Esophagus muscularis mucosa (tissue), 4 donors: Measurements from ENCODE around the gene PCDH9.

Source experiments
- EP300 ChIP-seq: sonication (generic); formaldehyde crosslinking; IDR thresholded peaks from one replicate; pipeline ENCODE4 v1.6.1; 2017; ENCODE audit warnings: antibody characterized with exemption
- POLR2A ChIP-seq: fragments of 450-650 bp; IDR thresholded peaks from one replicate; pipeline ENCODE4 v1.6.1; 2017; ENCODE audit warnings: antibody characterized with exemption, moderate library complexity, mild to moderate bottlenecking, low read depth
- TF ChIP-seq, protein P1 (sequence below), 3 experiments: fragments of 200-600 bp in 2 of 3; fragments of 450-650 bp in 1 of 3; sonication (generic) in 2 of 3; IDR thresholded peaks; one replicate each; pipeline ENCODE4 v1.5.1; 2017 to 2019; ENCODE audit warnings: antibody characterized with exemption in 3 of 3, mild to moderate bottlenecking in 2 of 3, moderate library complexity in 1 of 3

DNA sequence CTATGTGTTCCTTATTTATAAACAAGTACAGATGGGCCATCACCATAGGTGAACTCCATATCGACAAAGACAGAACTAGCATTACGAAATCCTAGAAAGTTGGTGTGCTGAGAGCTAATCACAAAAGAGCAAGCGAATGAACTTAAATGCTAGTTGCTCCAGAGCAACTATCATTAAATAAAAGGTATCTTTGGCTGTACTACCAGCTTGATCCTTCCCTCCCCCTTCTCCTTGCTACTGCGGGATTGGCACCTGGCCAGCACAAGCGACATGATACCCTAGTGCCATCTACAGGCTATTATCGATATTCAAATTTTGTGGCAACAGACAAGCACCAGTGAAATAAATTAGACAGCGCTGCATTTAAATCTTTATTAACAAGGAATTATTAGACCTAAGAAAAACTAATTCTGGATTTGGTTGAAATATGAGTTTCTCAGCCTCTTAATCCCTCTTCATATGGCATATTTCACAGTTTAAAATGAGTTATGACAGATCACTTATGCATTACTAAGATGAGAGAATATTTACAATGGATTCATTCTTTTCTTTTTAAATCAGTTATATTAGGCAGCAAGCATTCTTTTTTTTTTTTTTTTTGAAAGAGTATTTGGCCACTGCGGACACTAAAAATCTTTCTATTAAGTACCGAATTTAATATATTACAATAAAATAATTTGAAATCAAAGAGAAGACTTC, 5.8 kb downstream of the PCDH9 start:
- TF ChIP-seq, protein P1, sequence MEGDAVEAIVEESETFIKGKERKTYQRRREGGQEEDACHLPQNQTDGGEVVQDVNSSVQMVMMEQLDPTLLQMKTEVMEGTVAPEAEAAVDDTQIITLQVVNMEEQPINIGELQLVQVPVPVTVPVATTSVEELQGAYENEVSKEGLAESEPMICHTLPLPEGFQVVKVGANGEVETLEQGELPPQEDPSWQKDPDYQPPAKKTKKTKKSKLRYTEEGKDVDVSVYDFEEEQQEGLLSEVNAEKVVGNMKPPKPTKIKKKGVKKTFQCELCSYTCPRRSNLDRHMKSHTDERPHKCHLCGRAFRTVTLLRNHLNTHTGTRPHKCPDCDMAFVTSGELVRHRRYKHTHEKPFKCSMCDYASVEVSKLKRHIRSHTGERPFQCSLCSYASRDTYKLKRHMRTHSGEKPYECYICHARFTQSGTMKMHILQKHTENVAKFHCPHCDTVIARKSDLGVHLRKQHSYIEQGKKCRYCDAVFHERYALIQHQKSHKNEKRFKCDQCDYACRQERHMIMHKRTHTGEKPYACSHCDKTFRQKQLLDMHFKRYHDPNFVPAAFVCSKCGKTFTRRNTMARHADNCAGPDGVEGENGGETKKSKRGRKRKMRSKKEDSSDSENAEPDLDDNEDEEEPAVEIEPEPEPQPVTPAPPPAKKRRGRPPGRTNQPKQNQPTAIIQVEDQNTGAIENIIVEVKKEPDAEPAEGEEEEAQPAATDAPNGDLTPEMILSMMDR (IDR thresholded peaks at IDR 0.05): peak; percentile 69 to 70 (median 70)
- TF ChIP-seq POLR2A (no peak), EP300 (no peak)
